ENCODE measurements around the gene ZBTB7C. TPM values are rescaled to one million over a fixed set of nuclear protein-coding genes. Genes with fewer than 3 reads are reported as not detected.

The ZBTB7C gene
- total RNA-seq, 1 donor from 2014 or later, result 0.78 TPM

- no peak for DNase-seq
These were observed 389.4 kb downstream of the ZBTB7C start for GRCh38 chr18:48019557-48020325.

DNA sequence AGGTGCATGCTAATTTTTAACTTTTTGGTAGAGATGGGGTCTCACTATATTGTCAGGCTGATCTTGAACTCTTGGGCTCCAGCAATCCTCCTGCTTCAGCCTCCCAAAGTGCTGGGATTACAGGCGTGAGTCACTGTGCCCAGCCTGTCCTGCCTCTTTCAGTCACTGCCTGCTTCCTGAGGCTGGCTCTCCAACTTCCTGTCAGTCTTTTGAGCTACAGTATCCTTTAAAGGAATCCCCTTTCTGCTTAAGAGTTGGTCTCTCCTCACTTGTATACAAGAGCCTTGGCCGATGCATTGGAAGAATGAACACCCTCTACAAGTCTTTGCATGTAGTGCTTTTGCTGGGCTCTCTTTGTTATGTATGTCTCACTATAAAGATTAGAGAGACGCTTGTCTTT, 390.3 kb downstream of the ZBTB7C start:
- DNase-seq, result no peak

DNA sequence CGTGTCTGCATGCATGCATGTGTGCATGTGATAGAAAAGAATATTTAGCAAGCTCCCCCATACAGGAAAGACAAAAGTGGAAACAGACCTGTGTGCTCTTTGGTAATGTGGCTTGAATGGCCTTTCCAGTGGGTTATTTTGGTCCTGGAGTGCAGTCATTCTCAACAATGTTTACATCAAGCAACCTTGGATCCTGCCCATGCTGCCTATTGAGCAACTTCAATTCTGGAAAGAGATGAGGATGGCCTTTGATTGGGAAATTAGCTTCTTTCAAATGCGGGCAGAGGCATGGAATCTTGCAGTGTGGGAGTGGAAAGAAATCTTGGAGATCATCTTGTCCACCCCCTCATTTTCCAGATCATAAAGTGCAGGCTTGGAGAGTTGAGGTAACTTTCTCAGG, 391.5 kb downstream of the ZBTB7C start:
- no peak for DNase-seq

DNA sequence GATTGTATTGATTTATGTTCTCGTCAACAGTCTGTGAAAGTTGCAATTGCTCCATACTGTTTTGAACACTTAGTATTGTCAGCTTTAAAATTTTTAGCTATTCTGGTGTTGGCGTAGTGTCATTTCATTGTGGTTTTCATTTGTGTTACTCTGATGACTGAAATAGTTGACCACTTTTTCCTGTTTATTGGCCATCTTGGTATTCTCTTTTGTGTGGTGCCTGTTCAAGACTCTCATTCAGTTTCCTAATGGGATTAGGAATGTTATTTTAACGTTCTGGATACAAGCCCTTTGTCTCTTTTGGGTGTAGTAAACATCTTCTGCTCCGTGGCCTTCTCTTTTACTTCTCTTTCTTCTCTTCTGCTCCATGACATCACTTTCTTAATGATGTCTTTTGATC, 396.0 kb downstream of the ZBTB7C start:
- no peak for DNase-seq

GRCh38 chr18:48011926-48012465, 397.2 kb downstream of the ZBTB7C start:
- DNase-seq, result no peak

DNA sequence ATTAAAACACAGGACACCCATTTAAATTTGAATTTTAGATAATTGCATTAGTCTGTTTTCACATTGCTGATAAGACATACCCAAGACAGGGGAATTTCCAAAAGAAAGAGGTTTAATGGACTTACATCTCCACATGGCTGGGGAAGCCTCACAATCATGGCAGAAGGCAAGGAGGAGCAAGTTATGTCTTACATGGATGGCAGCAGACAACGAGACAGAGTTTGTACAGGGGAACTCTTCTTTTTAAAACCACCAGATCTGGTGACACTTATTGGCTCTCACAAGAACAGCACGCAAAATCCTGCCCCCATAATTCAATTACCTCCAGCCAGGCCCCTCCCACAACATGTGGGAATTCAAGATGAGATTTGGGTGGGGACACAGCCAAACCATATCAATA, 398.9 kb downstream of the ZBTB7C start:
- no peak for DNase-seq

DNA sequence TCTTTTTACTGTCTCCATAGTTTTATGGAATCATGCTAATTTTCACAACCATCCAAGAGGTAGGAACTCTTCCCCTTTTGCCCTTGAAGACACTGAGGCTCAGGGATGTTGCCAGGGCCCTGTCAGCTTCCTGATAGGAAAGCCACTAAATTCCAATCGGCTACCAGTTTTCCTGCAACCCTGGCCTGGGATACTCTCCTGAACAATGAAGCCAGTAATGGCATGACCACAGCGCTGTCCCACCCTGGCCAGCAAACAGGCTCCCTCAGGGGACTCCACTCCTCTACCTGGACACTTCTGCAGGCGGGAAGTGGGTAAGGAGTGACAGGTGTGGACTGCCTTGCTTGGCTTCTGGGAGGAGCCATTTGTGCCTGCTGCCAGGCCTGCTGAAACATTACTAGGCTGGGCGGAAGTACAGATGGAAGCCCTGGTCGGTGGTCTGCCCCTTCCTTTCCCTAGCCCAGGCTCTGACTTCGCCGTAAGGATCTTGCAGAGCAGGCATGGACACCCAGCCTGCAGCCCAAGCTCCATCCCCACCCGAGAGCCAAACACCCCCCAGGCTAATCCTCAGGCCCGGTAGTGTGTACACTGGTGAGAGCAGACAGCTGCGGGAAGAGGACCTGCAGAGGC, 400.0 kb downstream of the ZBTB7C start:
- DNase-seq, result no peak

DNA sequence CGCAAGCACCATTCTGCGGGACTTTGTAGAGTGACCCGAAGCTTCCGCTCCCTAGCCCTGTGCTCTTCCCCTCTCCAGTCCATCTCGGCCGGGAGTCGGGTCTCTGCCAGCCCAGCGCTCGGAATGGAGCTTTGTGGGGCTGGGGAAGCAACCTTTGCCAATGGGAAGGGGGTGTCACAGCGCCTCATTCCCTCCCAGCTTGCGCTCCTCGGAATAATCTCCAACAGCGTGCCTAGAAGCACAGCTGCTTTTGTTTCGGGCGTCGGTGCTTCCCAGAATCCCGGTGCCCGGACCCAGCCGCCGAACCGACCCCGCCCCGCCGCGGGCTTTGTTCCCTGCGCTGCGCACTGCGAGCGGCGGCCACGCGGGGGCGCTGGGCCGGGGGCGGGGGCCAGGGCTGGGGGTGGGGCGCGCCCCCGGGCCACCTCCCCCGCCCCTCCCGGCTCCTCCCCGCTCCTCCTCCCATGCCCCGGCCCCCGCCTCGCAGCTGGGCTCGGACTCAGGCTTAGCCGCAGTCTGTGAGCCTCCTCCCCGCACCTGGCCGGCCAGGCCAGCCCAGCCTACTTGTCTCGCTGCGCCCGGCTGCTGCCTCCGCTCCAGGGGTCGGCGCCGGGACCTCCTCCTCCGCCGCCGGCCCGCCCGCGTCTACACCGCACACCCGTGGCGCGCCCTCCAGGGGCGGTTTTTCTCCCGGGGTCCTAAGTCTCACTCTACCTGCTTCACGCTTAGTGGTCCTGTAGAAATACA, 401.1 kb downstream of the ZBTB7C start:
- no peak for DNase-seq

- DNase-seq, result no peak
These were observed 401.8 kb downstream of the ZBTB7C start for GRCh38 chr18:48007381-48007780.

DNA sequence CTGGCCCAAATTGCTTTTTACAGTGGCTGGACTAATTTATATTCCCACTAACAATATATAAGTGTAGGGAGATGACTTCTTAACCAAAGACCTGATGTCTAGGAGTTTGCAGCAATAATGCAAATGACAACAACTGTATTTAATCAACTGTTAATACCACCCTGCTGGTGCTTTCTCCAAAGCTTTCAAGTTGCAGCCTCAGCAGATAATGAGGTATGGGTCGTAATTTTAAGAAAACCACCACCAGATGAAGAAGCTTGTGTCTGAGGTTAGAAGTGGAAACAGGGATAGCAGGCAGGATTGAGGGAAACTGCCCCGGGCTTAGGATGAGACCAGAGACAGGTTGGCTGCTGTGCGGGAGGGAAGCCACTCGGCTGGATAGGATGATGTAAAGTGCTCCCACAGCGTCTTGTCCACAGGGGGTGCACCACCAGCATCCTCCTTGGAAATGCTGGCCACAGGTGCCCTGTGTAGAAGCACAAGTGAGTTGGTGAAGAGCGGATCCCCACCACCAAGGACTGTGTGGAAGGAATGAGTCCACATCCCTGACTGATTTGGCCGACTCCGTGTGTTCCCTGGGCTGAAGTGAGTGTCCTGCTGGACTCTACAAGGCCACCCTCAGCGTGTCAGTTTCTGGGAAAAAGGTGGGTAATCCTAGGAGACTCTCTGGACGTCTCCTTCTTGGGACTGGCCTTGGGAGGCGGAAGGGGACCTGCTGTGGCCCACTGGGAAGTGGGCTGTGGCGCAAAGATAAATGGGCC, 402.6 kb downstream of the ZBTB7C start:
- DNase-seq, result no peak

DNA sequence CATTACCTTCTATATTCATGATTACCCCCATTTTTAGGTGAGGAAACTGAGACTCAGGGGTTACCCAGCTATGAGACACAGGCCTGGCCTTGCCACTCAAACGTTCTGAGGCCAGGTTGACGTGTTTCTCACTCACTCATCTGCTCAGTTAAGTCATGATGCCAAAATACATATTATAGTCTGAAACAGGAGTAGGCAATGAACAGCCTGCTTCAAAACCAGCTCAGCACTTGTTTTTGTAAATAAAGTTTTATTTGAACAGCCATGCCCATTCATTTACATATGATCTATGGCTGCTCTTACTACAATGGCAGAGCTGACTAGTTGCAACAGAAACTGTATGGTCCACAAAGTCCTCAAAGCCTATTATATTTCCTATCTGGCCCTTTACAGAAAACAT, 404.6 kb downstream of the ZBTB7C start:
- DNase-seq, result no peak

- no peak for DNase-seq
These were observed 405.5 kb downstream of the ZBTB7C start for GRCh38 chr18:48003426-48004349.

- no peak for DNase-seq
These were observed 406.2 kb downstream of the ZBTB7C start for GRCh38 chr18:48002933-48003365.

DNA sequence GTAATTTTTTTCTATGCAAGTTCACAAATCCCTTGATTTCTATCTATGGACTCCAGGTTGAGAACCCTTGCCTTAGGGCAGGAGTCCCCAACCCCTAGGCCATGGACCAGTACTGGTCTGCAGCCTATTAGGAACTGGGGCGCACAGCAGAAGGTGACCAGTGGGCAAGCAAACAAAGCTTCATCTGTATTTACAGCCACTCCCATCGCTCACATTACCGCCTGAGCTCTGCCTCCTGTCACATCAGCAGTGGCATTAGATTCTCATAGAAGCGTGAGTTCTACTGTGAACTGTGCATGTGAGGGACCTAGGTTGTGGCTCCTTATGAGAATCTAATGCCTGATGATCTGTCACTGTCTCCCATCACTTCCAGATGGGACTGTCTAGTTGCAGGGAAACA, 408.5 kb downstream of the ZBTB7C start:
- no peak for DNase-seq

DNA sequence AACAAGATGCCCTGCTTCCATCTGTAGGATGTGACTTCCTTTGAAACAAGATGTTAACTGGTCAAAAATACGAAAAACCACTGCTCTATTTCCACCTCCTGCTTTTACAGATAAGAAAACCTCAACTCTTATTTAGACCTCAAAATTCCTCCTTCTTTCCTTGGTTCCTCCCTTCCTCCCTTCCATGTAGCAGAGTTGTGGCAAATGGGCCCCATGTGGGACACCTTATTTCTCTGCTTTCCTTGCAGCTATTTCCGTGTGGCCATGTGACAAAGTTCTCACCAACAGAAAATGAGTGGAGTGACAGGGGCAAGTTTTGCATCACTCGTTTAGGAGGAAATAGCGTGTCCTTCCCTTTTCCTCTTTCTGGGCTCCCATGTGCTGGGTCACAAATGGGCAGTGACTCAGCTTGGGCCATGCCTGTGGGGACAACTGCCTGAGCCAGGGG, 409.4 kb downstream of the ZBTB7C start:
- no peak for DNase-seq

GRCh38 chr18:47997338-47997780, 411.8 kb downstream of the ZBTB7C start:
- no peak for DNase-seq

DNA sequence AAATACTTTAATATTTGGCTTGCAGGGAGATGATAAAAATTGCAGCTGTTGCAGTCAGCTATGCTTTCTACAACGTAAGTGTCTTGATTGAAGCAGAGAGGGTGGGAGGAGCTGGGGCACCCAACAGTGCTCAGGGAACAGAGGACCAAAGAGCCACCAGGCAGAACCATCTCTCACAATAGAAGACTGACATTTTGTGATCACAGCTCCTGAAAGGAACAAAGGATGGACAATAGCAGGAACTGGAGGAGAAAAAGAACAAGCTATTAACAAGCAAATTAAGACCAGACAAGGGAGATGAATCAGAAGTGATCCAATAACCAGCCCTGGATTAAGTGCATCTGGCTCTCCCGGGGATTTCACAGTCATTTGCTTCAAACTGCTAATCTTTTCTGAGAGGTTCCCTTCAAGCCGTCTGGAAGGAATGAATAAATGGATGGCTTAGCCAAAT, 413.1 kb downstream of the ZBTB7C start:
- DNase-seq, result no peak

- no peak for DNase-seq
These were observed 413.5 kb downstream of the ZBTB7C start for GRCh38 chr18:47995654-47996053.

GRCh38 chr18:47993409-47993808, 415.8 kb downstream of the ZBTB7C start:
- DNase-seq, result no peak

DNA sequence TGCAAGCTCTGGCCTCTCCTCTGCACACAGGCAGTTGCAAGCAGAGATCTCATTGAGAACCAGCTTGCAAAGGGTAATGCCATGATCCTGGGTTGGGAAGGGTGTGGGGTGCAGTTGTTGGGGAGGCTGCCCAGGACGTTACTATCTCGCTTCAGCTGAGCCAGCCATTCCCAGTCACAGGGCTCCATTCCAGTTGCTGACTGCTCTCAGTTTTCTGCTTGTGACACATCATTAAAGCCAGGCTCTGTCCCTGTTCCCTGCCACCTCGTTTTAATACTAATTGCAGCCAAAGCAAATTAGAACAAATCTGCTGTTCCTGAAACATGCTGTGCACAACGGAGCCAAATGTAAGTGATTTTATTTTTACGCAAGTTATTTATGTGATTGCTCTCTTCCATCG, 416.2 kb downstream of the ZBTB7C start:
- DNase-seq, result no peak

- no peak for DNase-seq
These were observed 416.9 kb downstream of the ZBTB7C start for GRCh38 chr18:47992266-47992665.
